H7 (cell line): ENCODE measurements around the gene ALKBH6. TPM values are rescaled to one million over a fixed set of nuclear protein-coding genes. Genes with fewer than 3 reads are reported as not detected.

Experiments
- DNase-seq: peaks from one replicate; pipeline ENCODE4 v3.0.0; 2012
- H3K27me3 ChIP-seq: 2 replicates; pipeline ENCODE4 v1.6.0; 2011; ENCODE audit warnings: mild to moderate bottlenecking, low read length; ENCODE audit not compliant: control insufficient read depth, insufficient read depth
- H3K36me3 ChIP-seq: replicated peaks from 2 replicates; pipeline ENCODE4 v1.5.1; 2011; ENCODE audit warnings: low read length; ENCODE audit not compliant: control insufficient read depth, insufficient read depth
- H3K4me3 ChIP-seq: 2 replicates; pipeline ENCODE4 v1.5.1; 2011; ENCODE audit warnings: low read depth, mild to moderate bottlenecking, control low read depth, low read length, moderate library complexity; ENCODE audit not compliant: insufficient read depth
- total RNA-seq: library from RNA; depleted of rRNA; stranded (reverse); fragments of >200 nt; shearing (Covaris generic); gene quantifications from 2 replicates; pipeline ENCODE4 v1.2.3, GENCODE V29; 2014

The ALKBH6 gene
- total RNA-seq, 1 experiment from 2014 or later = 21.9 TPM

DNA sequence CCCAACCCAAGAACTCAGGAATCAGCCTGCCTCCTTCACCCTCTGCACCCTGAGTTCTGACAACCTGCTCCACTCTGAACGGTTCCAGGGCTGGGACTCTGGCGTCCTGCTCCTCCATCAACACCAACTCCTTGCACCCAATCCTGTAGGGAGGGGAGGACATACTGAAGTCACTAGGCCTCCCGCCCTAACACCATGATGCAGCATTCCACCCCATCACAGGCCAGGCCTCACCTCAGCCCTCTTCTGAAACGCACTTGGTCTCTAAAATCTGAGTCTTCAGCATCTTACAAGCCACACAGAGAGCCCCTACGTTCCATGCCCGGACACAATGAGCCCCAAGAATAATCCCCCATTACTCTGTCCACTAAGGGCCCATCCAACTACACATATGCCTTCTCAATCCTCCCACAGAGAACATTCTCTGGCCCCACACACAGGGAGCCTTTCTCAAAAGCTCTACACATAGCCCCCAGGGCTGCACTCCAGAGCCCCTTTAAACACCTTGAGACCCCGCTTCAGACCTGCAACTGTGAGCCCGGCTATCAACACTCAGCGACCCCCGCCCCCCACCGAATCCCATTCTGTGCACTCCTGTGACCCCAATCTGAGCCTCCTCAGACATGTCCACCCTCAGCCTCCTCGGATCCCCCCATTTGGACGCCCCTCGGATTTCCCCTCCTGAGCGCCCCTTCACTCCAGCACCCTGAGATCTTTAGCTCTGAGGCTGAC lies 567 bp downstream of the ALKBH6 start:
- DNase-seq = no peak
- H3K36me3 ChIP-seq = peaks cover 1% of the 10 kb centered on the region
- H3K4me3 ChIP-seq = peak overlapping the region; percentile 55

DNA sequence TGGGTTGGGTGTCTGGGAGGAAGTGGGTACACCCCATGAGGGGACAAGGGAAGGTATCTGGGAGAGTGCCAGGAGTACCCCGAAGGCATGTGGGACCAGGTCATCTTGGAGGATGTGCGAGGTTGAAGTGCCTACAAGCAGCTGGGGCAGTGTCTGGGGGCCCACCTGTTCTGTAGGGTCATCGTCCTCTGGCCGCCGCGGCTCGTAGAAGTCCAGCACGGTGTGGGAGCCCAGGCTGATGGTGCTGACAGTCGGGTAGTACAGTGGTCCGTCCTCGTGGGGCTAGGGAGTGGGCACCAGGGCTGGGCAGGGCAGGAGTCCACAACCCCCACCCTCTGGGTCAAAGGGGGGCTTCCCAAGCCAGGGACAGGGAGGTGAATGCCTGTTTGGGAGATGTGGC lies 3.6 kb downstream of the ALKBH6 start:
- Histone ChIP-seq H3K4me3 (no peak overlapping the region), H3K36me3 (peaks cover 2% of the 10 kb centered on the region), H3K27me3 (peaks cover 2% of the 10 kb centered on the region; the same call in 1 of the 2 replicates)
- DNase-seq = no peak

More for the DNA sequence above, 567 bp downstream of the ALKBH6 start:
- peaks cover 2% of the 10 kb centered on the region; the same call in 1 of the 2 replicates for H3K27me3 ChIP-seq

DNA sequence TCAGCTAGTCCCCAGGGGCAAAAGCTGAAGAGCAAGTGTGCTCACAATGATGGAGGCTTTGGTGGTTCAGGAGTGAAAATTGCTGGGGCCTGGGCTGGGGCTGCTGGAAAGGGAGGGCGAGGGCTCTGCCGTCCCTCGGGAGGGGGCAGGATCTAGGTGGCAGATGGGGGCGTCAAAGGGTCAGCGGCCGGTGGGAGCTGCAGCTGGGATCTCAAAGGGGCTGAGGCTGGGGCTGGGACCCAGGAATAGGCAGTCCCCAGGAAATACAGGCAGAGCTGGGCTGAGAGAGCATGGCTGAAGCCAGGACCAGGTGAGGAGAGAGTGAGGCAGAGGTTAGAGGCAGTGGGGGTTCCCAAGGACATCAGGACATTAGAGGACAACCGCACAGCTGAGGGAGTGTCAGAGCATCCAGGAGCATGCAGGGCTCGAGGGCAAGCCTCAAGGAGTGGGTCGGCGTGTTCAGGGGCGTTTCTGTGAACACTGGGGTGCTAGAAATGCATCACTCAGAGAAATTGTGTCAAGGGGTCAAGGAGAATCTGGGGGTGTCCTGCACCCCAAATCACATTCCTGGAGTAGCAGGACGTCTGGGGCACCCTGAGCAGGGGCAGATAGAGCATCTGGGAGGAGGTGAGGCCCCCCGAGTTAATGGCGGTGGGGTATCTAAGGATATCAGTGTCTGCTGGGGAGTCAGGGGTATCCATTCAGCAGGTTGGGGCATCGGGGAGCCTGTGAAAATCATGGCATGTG lies 4.2 kb downstream of the ALKBH6 start:
- Histone ChIP-seq H3K36me3 (peaks cover 4% of the 10 kb centered on the region), H3K27me3 (peaks cover 2% of the 10 kb centered on the region; the same call in 1 of the 2 replicates), H3K4me3 (peak overlapping the region; percentile 66)
- DNase-seq = no peak

DNA sequence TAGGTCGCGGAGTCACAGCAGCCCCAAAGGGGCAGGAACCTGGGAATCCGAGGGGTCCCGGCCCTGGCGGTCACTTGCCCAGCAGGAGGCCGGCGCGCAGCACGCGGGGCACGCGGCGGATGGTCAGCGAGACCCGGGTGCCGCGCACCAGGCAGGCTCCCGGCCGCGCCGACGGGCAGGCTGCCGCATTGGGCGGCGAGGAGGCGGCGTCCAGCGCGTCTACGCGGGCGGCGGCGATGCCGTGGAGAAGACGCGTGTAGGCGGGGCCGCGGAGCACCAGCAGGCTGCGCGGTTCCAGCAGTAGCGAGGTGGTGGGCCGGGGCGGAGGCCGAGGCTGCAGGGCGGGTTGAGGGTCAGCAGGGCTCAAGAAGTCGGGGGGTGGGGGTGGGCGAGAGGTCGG lies 4.8 kb downstream of the ALKBH6 start:
- Histone ChIP-seq H3K4me3 (peak overlapping the region; percentile 66), H3K36me3 (peaks cover 4% of the 10 kb centered on the region), H3K27me3 (peaks cover 2% of the 10 kb centered on the region; the same call in 1 of the 2 replicates)
- peak; percentile 91 for DNase-seq

DNA sequence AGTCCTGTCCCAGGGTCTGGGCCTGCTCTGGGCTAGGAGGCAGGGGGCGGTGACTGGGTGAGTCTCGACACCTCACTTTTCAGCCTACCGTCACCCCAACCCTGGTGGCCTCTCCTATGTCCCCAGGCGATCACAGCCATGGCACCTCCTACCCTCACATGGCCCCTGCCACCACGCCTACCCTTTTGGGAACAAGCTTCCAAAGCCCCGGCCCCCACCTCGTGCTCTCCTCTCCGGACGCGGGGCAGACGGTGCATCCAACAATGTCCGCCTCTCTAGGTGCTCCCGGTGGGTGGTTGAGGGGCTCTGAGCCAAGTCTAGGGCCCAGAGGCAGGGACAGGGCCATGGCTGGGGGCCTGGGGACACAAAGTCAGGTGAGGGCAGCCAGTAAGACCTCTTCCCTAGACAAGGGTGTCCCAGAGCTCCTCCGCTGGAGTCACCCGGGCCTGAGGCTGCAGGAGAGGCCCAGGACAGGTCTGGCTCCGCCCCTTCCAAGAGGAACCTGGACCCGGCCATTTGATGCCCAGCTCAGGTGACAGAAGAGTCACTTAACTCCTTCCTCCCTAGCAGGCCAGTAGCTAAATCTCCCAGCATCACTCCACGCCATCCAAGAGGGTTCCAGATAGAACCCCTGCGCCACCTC lies 5.6 kb downstream of the ALKBH6 start, which contains the start of gene SYNE4:
Gene SYNE4 (minus strand): TSS at position 478 of the 643 bp plus-strand sequence. CDS start 132 bp downstream, at position 346.
- Histone ChIP-seq H3K27me3 (peaks cover 2% of the 10 kb centered on the region; the same call in 1 of the 2 replicates), H3K4me3 (peak within 1 kb of the TSS; percentile 66), H3K36me3 (peaks cover 4% of the 10 kb centered on the region)
- peak; percentile 94 for DNase-seq

DNA sequence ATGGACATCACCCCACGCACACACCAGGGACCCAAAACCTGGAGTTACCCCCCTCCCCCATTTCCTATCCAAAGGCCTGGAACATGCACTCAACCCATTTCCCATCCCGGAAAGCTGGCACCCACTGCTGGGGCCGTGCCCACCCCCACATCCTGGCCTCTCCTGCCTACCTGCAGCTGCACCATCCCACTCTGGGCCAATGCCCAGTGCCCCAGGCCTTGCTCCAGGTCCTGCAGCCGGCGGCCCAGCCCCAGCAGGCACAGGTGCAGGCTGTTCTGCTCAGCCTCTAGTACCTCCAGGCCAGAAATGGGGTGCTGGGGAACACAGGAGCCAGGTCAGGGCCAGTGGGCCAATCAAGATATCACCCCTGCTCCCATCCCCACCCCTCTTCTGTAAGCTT lies 7.1 kb downstream of the ALKBH6 start:
- Histone ChIP-seq H3K4me3 (no peak overlapping the region), H3K27me3 (peaks cover 2% of the 10 kb centered on the region; the same call in 1 of the 2 replicates), H3K36me3 (peaks cover 4% of the 10 kb centered on the region)
- DNase-seq = no peak

DNA sequence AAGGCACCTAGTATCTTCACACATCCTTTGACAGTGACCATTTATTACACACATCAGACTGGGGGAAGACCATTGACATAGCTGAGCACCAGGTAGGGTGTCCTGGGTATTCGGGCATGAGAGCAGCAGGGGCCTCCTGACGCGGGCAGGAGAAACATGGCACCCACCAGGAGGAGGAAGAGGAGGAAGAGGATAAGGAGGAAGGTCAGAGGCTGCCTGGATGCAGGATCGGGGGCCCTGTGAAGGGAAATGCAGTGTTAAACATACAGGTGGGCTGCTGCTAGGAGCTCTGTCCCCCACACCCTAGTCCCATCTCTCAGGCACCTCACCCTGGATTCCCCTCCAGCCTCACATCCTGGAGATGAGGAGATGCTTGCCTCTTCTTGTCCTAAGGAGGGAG lies 10.7 kb downstream of the ALKBH6 start:
- Histone ChIP-seq H3K27me3 (no peaks in the 10 kb centered on the region), H3K36me3 (peaks cover 4% of the 10 kb centered on the region), H3K4me3 (no peak overlapping the region)
- DNase-seq = no peak

DNA sequence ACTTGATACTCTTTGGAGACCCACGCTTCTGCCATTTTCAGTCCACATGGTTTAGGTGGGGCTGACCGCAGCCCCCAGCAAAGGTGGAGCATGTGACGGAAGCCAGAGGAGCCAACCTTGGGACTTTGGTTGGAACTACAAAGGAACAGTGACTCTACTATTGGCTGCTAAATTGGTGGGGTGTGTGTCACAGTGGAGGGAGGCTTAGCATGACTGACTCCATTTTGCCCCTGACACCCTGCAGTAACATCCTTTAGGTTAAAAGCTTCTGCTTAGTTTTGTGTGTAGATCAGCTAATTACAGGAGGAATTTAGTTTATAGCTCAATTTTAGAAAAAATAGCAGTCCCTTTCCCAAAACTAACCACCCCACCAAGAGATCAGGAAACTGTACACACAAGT lies 12.4 kb downstream of the ALKBH6 start:
- H3K4me3 ChIP-seq = no peak overlapping the region
- peaks cover 4% of the 10 kb centered on the region for H3K36me3 ChIP-seq
- no peak for DNase-seq
- H3K27me3 ChIP-seq = no peaks in the 10 kb centered on the region

DNA sequence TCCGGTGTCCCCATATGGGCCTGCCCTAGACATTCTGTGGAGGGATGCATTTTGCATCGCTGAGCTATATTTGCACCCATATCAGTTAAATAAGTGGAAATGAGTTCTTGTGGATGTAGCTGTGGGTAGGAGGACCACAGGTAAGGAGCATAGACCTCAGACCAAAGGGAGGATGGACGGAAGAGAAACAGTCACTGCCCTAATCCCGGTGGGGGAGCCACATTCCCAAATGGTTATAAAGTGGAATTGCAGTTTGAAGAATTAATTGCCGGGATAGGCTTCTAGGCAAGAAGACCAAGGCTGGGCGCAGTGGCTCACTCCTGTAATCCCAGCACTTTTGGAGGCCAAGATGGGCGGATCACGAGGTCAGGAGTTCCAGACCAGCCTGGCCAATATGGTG lies 17.2 kb downstream of the ALKBH6 start:
- Histone ChIP-seq H3K36me3 (no peaks in the 10 kb centered on the region; the same call in none of the 2 replicates), H3K27me3 (no peaks in the 10 kb centered on the region), H3K4me3 (no peak overlapping the region)
- DNase-seq = no peak

DNA sequence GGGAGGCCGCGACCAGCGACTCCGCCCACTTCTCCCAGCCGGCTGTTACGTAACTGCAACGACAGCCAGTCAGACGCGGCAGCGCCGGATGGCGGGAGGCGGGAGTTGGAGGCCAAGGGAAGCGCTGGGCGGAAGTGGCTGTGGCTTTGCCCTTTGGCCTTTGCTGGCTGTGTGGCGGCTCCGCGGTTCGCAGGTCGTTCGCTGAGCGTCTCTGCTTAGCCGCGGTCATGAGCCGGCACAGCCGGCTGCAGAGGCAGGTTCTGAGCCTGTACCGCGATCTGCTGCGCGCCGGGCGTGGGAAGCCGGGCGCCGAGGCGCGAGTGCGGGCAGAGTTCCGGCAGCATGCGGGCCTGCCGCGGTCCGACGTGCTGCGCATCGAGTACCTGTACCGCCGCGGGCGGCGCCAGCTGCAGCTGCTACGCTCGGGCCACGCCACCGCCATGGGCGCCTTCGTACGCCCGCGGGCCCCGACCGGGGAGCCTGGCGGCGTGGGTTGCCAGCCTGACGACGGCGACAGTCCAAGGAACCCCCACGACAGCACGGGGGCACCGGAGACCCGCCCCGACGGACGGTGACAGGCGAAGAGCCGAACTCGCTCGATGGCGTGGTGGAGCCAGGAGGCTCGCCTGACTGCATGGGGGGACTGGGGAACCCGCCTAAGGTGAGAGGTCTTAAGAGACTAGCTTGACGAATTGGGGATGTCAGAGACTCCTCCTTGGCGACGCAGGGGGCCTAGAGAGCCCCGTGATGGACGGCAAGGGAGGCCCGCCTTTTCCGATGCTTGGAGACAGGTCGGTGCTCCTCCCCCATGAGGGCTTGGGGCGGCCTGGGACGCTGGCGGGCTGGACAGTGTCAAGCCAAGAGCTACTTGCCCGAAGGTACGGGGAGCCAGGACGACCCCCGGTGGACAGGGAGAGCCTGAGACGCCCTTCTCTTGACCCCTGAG lies 18.7 kb downstream of the ALKBH6 start, which contains the start of gene SDHAF1:
Gene SDHAF1 (plus strand): TSS at position 141 of the 946 bp plus-strand sequence. CDS start 87 bp downstream, at position 228.
- Histone ChIP-seq H3K4me3 (peak within 1 kb of the TSS; percentile 93), H3K27me3 (no peaks in the 10 kb centered on the region), H3K36me3 (no peaks in the 10 kb centered on the region; the same call in 1 of the 2 replicates)
- DNase-seq = peak; percentile 97

DNA sequence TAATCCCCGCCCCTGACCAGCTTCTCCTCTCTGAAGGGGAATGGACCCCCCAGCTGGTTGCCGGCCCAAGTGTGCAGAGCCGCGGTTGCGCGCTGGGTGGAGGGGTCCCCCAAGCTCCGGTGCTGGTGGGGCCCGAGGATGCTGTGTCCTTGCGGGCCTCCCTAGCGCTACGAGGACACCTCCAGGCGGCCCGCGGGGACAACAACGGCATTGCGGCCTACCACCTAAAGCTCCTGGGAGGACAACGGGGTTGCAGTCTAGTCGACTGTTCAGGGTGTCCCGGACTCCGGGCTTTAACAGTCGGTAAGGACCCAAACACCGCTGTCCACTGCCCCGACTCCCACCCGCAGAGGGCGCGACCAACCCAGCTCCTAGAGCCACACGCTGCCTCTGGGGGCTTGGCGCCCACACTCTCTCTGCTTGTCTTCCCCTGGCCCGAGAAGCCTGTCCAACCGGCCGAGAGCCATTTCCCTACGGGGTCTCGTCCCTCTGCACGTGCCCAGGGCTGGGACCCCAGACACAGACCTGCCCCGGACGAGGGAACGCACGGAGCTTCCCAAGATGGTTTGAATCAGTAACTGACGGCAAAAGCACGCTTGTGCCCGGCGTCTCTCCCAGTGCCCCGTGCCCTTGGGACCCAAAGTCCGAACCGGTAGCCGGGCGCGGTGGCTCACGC lies 20.0 kb downstream of the ALKBH6 start:
- DNase-seq = peak; percentile 90
- peaks cover 2% of the 10 kb centered on the region; the same call in 1 of the 2 replicates for H3K27me3 ChIP-seq
- H3K36me3 ChIP-seq = no peaks in the 10 kb centered on the region; the same call in 1 of the 2 replicates
- H3K4me3 ChIP-seq = no peak overlapping the region

DNA sequence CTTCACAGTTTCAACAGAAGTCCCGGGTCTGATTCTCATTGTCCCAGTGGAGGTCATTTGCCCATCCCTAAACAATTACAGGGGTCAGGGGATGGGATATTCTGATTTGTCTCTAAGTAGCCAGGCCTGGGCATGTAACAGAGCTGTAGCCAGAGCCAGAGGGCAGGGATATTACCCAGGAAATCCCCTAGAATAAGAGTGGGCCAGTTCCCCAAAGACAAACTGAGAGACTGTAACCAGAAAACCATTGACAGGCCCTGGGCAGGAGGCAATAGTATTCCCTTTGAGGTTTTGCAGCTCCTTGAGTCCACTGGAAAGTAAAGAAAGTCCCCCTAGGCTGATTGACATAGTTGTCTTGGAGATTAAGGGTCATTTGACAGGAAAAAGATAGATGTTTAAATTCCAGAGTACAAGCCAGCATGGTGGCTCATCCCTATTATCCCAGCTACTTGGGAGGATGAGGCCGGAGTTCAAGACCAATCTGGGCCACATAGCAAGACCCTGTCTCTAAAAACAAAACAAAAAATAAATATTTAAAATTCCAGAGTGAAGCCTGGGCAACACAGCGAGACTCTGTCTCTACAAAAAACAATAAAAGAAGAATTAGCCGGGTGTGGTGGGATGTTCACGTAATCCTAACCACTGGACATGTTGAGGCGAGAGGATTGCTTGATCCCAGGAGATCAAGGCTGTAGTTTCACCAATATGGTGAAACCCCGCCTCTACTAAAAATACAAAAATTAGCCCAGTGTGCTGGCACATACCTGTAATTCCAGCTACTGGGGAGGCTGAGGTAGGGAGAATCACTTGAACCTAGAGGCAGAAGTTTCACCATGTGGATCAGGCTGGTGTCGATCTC lies 20.9 kb downstream of the ALKBH6 start:
- no peaks in the 10 kb centered on the region for H3K36me3 ChIP-seq
- no peak for DNase-seq
- no peak overlapping the region for H3K4me3 ChIP-seq
- H3K27me3 ChIP-seq = peaks cover 2% of the 10 kb centered on the region; the same call in 1 of the 2 replicates
